A549 (cell line): ENCODE results near the gene ACAN.

Experiments
- POLR2A ChIP-seq: IDR thresholded peaks from 2 replicates; pipeline ENCODE4 v1.6.1; 2012; ENCODE audit warnings: mild to moderate bottlenecking, low read length
- RNF2 ChIP-seq: fragments of 200-600 bp; sonication (generic); IDR thresholded peaks from 2 replicates; pipeline ENCODE4 v1.6.1; 2016; ENCODE audit warnings: low read depth, mild to moderate bottlenecking, antibody characterized with exemption, moderate library complexity, borderline replicate concordance
- SMC3 ChIP-seq: fragments of >200 bp; sonication (Bioruptor Twin); formaldehyde crosslinking; IDR thresholded peaks from 3 replicates; pipeline ENCODE4 v1.6.1; 2018; ENCODE audit warnings: inconsistent platforms
- TF ChIP-seq, protein P1 (sequence below): fragments of >200 bp; sonication (Bioruptor Twin); formaldehyde crosslinking; IDR thresholded peaks from 3 replicates; pipeline ENCODE4 v1.5.1; 2016
- TF ChIP-seq, protein P2 (sequence below): fragments of 200-600 bp; sonication (generic); IDR thresholded peaks from 2 replicates; pipeline ENCODE4 v1.6.1; 2016; ENCODE audit warnings: antibody characterized with exemption, mild to moderate bottlenecking, moderate library complexity

- TF ChIP-seq, protein P1, sequence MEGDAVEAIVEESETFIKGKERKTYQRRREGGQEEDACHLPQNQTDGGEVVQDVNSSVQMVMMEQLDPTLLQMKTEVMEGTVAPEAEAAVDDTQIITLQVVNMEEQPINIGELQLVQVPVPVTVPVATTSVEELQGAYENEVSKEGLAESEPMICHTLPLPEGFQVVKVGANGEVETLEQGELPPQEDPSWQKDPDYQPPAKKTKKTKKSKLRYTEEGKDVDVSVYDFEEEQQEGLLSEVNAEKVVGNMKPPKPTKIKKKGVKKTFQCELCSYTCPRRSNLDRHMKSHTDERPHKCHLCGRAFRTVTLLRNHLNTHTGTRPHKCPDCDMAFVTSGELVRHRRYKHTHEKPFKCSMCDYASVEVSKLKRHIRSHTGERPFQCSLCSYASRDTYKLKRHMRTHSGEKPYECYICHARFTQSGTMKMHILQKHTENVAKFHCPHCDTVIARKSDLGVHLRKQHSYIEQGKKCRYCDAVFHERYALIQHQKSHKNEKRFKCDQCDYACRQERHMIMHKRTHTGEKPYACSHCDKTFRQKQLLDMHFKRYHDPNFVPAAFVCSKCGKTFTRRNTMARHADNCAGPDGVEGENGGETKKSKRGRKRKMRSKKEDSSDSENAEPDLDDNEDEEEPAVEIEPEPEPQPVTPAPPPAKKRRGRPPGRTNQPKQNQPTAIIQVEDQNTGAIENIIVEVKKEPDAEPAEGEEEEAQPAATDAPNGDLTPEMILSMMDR: no peak
- no peak for TF ChIP-seq SMC3
- TF ChIP-seq, protein P2, sequence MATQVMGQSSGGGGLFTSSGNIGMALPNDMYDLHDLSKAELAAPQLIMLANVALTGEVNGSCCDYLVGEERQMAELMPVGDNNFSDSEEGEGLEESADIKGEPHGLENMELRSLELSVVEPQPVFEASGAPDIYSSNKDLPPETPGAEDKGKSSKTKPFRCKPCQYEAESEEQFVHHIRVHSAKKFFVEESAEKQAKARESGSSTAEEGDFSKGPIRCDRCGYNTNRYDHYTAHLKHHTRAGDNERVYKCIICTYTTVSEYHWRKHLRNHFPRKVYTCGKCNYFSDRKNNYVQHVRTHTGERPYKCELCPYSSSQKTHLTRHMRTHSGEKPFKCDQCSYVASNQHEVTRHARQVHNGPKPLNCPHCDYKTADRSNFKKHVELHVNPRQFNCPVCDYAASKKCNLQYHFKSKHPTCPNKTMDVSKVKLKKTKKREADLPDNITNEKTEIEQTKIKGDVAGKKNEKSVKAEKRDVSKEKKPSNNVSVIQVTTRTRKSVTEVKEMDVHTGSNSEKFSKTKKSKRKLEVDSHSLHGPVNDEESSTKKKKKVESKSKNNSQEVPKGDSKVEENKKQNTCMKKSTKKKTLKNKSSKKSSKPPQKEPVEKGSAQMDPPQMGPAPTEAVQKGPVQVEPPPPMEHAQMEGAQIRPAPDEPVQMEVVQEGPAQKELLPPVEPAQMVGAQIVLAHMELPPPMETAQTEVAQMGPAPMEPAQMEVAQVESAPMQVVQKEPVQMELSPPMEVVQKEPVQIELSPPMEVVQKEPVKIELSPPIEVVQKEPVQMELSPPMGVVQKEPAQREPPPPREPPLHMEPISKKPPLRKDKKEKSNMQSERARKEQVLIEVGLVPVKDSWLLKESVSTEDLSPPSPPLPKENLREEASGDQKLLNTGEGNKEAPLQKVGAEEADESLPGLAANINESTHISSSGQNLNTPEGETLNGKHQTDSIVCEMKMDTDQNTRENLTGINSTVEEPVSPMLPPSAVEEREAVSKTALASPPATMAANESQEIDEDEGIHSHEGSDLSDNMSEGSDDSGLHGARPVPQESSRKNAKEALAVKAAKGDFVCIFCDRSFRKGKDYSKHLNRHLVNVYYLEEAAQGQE: no peak
- no peak for TF ChIP-seq POLR2A
- TF ChIP-seq RNF2: no peak
Observed at GRCh38 chr15:88848203-88848602, 45.0 kb downstream of the ACAN start.
